ENCODE measurements around the gene KCNJ14. TPM values are rescaled to one million over a fixed set of nuclear protein-coding genes. Genes with fewer than 3 reads are reported as not detected.

Gene KCNJ14
- total RNA-seq, 3 donors from 2014 or later (not counting 1 experiment from before 2014, with no cell fraction given) = 0.77 to 1.2 (median 0.85) TPM

DNA sequence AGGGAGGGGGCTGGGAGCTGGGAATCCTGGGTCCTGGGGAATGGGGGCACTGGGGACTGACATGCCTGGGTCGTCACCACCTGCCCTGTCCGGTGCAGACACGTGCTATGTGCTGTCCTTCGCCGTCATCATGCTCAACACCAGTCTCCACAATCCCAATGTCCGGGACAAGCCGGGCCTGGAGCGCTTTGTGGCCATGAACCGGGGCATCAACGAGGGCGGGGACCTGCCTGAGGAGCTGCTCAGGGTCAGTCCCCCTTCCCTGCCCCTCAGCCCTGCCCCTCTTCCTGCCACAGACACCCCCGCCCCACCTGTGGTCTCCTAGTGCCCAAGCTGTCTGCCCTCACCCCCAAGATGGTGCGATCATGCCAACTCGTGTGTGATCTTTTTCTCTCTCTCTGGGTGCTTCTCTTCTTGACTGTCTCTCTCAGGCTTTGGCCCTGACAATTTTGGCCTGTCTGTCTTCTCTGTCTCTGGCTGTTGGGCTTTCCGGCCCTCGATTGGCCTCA, 18.8 kb downstream of the KCNJ14 start:
- Histone ChIP-seq H3K4me3 (ENCODE audit: low read length) (no peak overlapping the region), H3K27ac (ENCODE audit: low read length) (no peak overlapping the region), H3K27me3 (ENCODE audit: control insufficient read depth, insufficient read depth, low read length) (no peaks in the 10 kb centered on the region), H3K4me1 (ENCODE audit: control insufficient read depth, insufficient read depth, low read length) (peaks cover 31% of the 10 kb centered on the region), H3K36me3 (ENCODE audit: control insufficient read depth, insufficient read depth, low read length) (peaks cover 42% of the 10 kb centered on the region), H3K9me3 (ENCODE audit: control insufficient read depth, insufficient read depth, low read length) (no peaks in the 10 kb centered on the region)
- DNase-seq (peak in 1 of 2 donors; percentile 48), ATAC-seq (peak; percentile 61 to 67 (median 65))
- no peak for TF ChIP-seq CTCF (IDR thresholded peaks at IDR 0.05)
- Mint-ChIP-seq H3K27ac (peak overlapping the region; percentile 65 to 87), H3K9me3 (no peaks in the 10 kb centered on the region), H3K4me1 (peaks cover 14 to 52% of the 10 kb centered on the region in 2 donors), H3K36me3 (no peaks in the 10 kb centered on the region), H3K27me3 (ENCODE audit: low read depth in 2 of 2) (no peaks in the 10 kb centered on the region), H3K4me3 (peak overlapping the region; percentile 72)
- intact Hi-C loops (cut with micrococcal nuclease) = no loop called here
- WGBS (ENCODE audit: insufficient coverage) = 72% methylated on average over 16 of the region's 16 CpGs

DNA sequence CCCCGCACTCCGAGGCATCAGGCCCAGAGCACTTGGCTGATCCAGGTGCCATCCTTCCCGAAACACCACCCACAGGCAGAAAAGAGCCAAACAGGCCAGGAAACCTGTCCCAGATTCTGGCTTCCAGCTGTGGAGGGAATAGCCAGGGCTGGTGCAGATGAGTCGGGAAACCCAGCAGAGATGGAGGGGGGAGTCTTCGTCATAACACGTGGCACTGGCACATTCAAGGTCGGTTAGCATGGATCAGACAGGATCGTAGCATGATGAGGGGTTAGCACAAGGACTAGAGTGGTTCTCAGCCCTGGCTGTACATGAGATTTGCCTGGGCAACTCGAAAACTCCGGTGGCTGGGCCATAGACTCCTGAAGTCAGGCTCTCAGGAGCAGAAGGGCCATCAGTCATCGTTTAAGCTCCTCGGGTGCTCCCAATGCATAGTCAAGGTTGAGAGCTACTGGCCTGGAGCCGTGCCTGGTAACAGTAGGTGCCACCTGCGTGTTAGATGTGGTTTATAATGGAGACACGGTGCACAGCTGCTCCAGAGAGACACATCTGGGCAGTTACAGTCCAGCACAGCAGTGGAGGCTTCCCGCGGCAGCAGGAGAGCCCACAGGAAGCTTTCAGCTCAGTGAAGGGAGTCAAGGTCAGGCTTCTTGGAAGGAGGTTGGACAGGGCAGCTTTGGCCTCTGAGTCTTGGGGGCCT, 20.1 kb downstream of the KCNJ14 start:
- WGBS (ENCODE audit: insufficient coverage) = 93% methylated on average over 17 of the region's 17 CpGs
- Histone ChIP-seq H3K4me1 (ENCODE audit: control insufficient read depth, insufficient read depth, low read length) (peaks cover 30% of the 10 kb centered on the region), H3K9me3 (ENCODE audit: control insufficient read depth, insufficient read depth, low read length) (no peaks in the 10 kb centered on the region), H3K27me3 (ENCODE audit: control insufficient read depth, insufficient read depth, low read length) (no peaks in the 10 kb centered on the region), H3K27ac (ENCODE audit: low read length) (no peak overlapping the region), H3K4me3 (ENCODE audit: low read length) (no peak overlapping the region), H3K36me3 (ENCODE audit: control insufficient read depth, insufficient read depth, low read length) (peaks cover 40% of the 10 kb centered on the region)
- ATAC-seq (no peak), DNase-seq (no peak)
- Mint-ChIP-seq H3K27ac (peak overlapping the region; percentile 65 to 87), H3K9me3 (no peaks in the 10 kb centered on the region), H3K36me3 (no peaks in the 10 kb centered on the region), H3K27me3 (ENCODE audit: low read depth in 2 of 2) (no peaks in the 10 kb centered on the region), H3K4me1 (peaks cover 15 to 49% of the 10 kb centered on the region in 2 donors), H3K4me3 (no peak overlapping the region)
- no peak for TF ChIP-seq CTCF (IDR thresholded peaks at IDR 0.05)
- intact Hi-C loops (cut with micrococcal nuclease) = no loop called here

- peaks cover 36% of the 10 kb centered on the region for H3K36me3 ChIP-seq (ENCODE audit: control insufficient read depth, insufficient read depth, low read length)
- no peak for ATAC-seq
- no peaks in the 10 kb centered on the region for H3K27me3 ChIP-seq (ENCODE audit: control insufficient read depth, insufficient read depth, low read length)
- no peaks in the 10 kb centered on the region for H3K36me3 Mint-ChIP-seq
- no peaks in the 10 kb centered on the region for H3K27me3 Mint-ChIP-seq (ENCODE audit: low read depth in 2 of 2)
- peaks cover 32% of the 10 kb centered on the region for H3K4me1 ChIP-seq (ENCODE audit: control insufficient read depth, insufficient read depth, low read length)
- TF ChIP-seq CTCF (IDR thresholded peaks at IDR 0.05) = no peak
- no peak overlapping the region for H3K27ac Mint-ChIP-seq
- intact Hi-C loops (cut with micrococcal nuclease) = no loop called here
- H3K4me1 Mint-ChIP-seq = peaks cover 22 to 49% of the 10 kb centered on the region in 2 donors
- DNase-seq = no peak
- no peak overlapping the region for H3K4me3 ChIP-seq (ENCODE audit: low read length)
- H3K9me3 ChIP-seq (ENCODE audit: control insufficient read depth, insufficient read depth, low read length) = no peaks in the 10 kb centered on the region
- 95% methylated on average over 9 of the region's 9 CpGs for WGBS (ENCODE audit: insufficient coverage)
- H3K27ac ChIP-seq (ENCODE audit: low read length) = no peak overlapping the region
- no peaks in the 10 kb centered on the region for H3K9me3 Mint-ChIP-seq
- no peak overlapping the region for H3K4me3 Mint-ChIP-seq
Measured at GRCh38 chr19:48476176-48476575, 20.8 kb downstream of the KCNJ14 start.

Measured in natural killer cell (primary cell).